ENCODE results near the gene CELSR1. TPM values are rescaled to one million over a fixed set of nuclear protein-coding genes. Genes with fewer than 3 reads are reported as not detected.

Gene CELSR1
- total RNA-seq, 1 experiment from 2014 or later, result 5.3 TPM

Other genes starting within 250 kb of the CELSR1 start
- gene GTSE1, start 240.8 kb downstream of the CELSR1 start, total RNA-seq (2014; rRNA removed; shearing (Covaris generic)), result 38.8 and 42.9 TPM in 2 replicates
- 72.9 and 76.2 TPM in 2 replicates for gene TRMU, start 201.9 kb downstream of the CELSR1 start, total RNA-seq (2014; rRNA removed; shearing (Covaris generic))
- 17.1 and 18.9 TPM in 2 replicates for gene GRAMD4, start 82.8 kb upstream of the CELSR1 start, total RNA-seq (2014; rRNA removed; shearing (Covaris generic))
- gene CERK, start 200.6 kb upstream of the CELSR1 start, total RNA-seq (2014; rRNA removed; shearing (Covaris generic)), result 54.8 and 57.2 TPM in 2 replicates
- gene TBC1D22A, start 225.0 kb upstream of the CELSR1 start, total RNA-seq (2014; rRNA removed; shearing (Covaris generic)), result 8.2 and 9.7 TPM in 2 replicates